NK-92 treated with Interleukin-12 subunit alpha and Interleukin-12 subunit beta, amount 100 ng/mL, for 24 hours (cell line): ENCODE results near the gene MRPL51.

Source experiments
- DNase-seq: peaks from one replicate; lab custom pipeline; 2025; lab: John Stamatoyannopoulos, UW

The MRPL51 gene

DNA sequence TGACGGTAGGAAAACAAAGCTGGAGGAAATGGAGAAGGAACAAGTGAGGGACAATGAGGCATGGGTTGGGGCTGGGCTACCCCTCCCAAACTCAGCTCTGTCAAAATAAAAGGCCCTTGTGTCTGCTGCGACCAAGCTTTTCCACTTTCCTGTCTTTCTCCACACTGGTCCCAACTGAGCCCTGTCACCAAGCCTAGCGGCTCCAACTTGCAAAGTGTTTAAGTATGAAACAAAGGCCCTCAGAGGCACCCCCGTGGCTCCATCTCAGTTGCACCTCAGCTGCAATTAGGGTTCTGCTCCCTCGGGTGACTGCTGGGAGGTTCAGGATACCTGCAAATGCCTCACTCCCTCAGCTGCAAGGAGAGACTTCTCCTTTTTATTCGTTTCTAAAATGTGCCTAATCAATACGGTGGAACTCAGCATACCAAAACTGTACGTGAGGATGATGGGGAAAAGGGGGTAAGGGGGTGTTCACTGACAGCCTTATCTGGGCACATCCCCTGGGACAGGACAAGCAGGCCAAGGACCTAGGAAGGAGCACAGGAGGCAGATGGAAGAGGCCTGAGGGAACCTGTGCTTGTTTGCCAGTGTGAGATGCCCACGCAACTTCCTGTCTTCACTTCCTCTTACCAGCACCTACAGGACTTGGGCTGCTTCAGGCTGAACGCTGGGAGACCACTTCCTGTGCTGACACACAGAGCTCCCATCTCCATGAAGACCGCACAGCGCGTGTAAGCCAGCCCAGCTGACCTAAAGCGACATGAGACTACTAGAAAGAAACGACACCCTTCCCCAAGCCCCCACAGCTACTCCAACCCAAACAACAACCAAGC, 31.4 kb downstream of the MRPL51 start:
- peak; percentile 71 for DNase-seq

DNA sequence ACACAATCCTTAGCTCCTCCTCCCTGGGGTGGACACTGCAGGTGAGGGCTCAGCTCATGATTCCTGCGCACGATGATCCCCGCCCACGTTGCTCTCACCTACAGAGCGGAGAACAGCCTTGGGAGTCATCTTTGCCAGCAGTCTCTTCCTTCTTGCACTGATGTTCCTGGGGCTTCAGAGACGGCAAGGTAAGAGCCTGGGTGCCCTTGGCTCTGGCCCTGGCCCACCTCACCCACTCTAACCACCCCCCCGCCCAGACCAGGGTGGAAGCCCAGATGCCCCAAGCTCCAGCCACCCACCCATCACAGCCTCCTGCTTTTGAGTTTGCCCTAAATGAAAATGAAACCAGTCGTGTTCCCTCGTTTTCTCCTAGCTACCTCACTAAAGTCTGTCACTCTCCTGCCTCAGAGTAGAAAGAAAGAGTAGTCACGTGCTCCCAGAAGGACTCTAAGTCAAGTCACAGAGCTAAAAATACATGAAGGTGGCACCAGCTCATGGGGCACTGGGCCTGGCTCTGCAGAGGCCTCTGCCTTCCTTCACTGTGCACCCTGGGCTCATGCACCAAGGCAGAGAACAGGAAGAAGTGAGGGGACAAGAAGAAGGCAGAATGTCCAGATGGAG, 32.2 kb downstream of the MRPL51 start:
- DNase-seq = no peak

- DNase-seq = no peak
Measured at GRCh38 chr12:6459004-6459337, 34.1 kb downstream of the MRPL51 start.

- no peak for DNase-seq
Measured at GRCh38 chr12:6458281-6459003, 34.6 kb downstream of the MRPL51 start.

- DNase-seq = no peak
Measured at GRCh38 chr12:6457220-6457945, 35.7 kb downstream of the MRPL51 start.

DNA sequence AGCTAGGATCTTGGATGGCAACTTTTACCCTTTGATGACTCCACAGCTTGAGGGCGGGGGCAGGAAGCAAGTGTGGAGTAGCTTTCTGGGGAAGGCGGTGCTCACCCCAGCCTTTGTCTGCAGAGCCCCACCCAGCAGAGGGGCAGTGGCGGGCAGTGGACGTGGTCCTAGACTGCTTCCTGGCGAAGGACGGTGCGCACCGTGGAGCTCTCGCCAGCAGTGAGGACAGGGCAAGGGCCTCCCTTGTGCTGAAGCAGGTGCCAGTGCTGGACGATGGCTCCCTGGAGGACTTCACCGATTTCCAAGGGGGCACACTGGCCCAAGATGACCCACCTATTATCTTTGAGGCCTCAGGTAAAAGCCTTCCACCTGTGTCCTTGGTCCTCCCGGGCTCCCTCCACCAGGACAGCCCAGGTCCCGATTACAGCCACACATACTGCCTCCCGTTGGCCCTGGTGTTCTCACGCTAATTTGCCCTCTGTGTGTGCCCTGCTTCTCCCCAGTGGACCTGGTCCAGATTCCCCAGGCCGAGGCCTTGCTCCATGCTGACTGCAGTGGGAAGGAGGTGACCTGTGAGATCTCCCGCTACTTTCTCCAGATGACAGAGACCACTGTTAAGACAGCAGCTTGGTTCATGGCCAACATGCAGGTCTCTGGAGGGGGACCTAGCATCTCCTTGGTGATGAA, 40.0 kb downstream of the MRPL51 start:
- no peak for DNase-seq

- no peak for DNase-seq
Measured at GRCh38 chr12:6452245-6452943, 40.7 kb downstream of the MRPL51 start.

DNA sequence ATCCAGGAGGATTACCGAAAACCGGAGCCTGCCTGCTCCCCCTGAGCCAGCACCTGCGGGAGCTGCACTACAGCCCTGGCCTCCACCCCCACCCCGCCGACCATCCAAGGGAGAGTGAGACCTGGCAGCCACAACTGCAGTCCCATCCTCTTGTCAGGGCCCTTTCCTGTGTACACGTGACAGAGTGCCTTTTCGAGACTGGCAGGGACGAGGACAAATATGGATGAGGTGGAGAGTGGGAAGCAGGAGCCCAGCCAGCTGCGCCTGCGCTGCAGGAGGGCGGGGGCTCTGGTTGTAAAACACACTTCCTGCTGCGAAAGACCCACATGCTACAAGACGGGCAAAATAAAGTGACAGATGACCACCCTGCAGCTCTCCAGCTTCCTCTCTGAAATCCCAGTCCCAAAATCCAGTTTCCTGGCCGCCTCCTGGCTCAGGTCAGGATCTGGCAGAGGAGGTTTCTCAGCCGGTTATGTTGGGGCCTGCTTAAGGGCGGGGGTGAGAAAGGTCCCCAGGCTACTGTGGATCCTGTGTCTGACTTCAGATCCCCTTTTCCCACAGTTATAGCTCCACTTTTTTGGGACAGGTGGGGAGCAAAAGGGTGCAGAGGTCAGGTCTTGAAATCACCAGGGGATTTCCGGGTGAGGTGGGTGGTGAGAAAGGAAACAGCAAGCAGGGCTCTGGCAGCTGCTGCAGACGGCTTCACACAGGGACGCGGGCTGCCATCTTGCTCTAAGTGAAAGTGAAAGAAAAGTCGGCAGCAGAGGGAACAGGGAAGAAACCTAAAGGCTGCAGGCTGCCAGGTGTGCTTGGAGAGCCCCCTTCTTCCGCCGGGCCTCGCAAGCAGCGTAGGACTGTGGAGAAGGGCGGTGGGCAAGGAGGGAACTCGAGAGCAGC, 41.5 kb downstream of the MRPL51 start, which contains the start of gene TAPBPL:
Gene TAPBPL (plus strand): TSS at position 695 of the 897 bp plus-strand sequence. CDS start 207 bp downstream, outside the sequence.
- DNase-seq = peak; percentile 41

GRCh38 chr12:6450869-6451347, 42.2 kb downstream of the MRPL51 start:
- no peak for DNase-seq

- DNase-seq = no peak
Measured at GRCh38 chr12:6450091-6450868, 42.8 kb downstream of the MRPL51 start.

DNA sequence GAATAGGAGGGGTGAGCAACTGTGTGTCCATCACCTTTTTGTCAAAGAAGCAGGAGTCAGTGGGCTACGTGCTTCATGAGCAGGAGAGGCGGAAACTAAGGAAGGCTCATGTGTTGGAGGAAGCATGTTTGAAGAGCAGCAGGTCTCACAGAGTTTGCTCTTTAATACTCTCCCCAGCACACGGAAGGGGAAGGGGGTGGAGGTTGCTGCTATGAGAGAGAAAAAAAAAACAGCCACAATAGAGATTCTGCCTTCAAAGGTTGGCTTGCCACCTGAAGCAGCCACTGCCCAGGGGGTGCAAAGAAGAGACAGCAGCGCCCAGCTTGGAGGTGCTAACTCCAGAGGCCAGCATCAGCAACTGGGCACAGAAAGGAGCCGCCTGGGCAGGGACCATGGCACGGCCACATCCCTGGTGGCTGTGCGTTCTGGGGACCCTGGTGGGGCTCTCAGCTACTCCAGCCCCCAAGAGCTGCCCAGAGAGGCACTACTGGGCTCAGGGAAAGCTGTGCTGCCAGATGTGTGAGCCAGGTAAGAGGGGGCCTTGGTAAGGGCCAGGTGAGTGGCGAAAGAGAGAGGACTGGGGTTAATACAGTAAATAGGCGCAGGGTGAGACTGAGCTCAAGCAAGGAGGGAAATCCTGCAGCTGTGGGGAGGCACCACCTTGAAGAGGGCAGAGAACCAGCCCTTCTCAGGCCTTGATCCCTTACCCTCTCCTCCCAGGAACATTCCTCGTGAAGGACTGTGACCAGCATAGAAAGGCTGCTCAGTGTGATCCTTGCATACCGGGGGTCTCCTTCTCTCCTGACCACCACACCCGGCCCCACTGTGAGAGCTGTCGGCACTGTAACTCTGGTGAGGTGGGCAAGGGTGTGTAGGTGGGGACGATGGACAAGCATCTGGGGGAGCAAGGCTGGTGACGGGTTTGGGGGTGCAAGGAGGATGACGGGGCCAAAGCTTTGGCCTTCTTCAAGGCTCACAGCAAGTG, 48.1 kb downstream of the MRPL51 start, which contains the start of gene CD27:
Gene CD27 (plus strand): TSS at position 252 of the 985 bp plus-strand sequence. CDS start 141 bp downstream, at position 393.
- DNase-seq = no peak

DNA sequence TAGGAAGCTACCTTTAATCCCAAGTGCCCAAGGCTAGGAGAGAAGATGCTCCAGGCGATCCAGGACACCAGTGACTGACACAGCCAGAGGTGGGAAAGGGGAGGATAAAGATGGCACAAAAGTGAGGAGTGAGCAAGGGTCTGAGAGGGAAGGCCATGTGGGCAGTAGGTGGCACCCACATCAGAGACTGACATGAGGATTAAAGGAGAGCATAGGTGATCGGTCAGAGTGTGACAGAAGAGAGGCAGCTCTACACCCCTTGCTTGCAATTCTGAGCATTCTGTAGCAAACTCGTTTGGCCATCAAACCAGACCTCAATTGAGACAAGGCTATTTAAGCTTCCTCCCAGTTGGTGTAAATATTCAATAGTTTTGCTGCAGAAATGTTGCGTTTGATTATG, 49.0 kb downstream of the MRPL51 start:
- no peak for DNase-seq

GRCh38 chr12:6443361-6443983, 49.6 kb downstream of the MRPL51 start:
- DNase-seq = no peak

GRCh38 chr12:6442836-6443235, 50.2 kb downstream of the MRPL51 start:
- no peak for DNase-seq
